Activated CD4-positive, alpha-beta T cell treated with anti-CD3 and anti-CD28 coated beads, Interleukin-2, amount 50 U/mL, for 1 hour (primary cell): ENCODE measurements around the gene CWF19L1.

Experiments
- DNase-seq: peaks from one replicate; pipeline ENCODE4 v3.0.0-alpha.2; 2020

Gene CWF19L1

GRCh38 chr10:100248820-100249219, 18.6 kb downstream of the CWF19L1 start:
- DNase-seq, result no peak

DNA sequence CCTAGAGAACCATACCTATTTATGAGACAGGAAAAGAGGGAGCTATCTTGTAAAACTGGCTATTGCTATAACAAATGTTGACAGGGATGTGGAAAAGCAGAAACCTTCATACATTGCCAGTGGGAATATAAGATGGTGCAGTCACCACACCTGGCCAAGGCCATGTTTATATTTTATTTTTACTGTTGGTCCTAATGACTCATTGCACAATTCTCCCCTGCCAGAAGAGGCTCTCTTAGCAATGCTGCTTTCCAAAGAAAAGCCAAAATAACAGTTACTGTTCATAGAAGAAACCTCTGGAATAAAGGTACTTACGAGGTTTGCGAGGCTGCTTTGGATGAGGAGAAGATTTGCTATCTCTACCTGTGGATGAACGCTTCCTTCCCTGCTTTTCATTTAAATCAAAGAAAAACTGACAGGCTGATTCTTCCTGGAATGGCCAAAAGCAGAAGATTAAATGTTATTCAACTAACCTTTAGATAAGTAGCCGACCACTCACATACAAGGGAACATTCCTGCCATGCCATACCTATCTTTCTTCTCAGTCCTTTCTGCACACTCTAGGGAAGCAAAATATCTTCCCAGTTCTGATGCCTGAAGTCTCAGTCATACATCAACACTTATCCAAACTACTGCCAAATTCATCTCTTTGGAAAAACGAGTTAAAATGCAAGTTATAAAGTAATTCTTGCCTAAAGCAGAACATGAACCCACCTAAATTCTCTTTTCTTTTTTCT, 21.8 kb downstream of the CWF19L1 start:
- DNase-seq, result no peak

DNA sequence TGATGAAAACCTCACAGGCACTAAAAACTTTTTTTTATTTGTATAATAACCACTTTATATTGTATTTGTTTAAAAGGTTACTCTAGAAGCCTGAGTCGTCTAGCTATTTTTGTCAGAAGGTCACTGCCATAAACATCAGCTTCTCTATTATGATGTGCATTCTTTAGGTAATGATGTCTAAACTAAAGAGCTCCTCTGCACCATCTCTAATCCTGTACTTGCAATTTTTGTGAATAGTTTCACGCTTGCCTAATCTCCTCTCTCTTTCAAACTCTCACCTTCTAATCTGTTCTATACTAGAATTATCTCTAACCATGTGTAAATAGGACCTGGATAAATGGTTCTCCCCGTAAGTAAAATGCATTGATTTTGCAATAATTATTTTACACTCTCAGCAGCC, 27.6 kb downstream of the CWF19L1 start:
- DNase-seq, result no peak

GRCh38 chr10:100238429-100238828, 29.0 kb downstream of the CWF19L1 start:
- no peak for DNase-seq

GRCh38 chr10:100232101-100232500, 35.3 kb downstream of the CWF19L1 start:
- DNase-seq, result no peak

DNA sequence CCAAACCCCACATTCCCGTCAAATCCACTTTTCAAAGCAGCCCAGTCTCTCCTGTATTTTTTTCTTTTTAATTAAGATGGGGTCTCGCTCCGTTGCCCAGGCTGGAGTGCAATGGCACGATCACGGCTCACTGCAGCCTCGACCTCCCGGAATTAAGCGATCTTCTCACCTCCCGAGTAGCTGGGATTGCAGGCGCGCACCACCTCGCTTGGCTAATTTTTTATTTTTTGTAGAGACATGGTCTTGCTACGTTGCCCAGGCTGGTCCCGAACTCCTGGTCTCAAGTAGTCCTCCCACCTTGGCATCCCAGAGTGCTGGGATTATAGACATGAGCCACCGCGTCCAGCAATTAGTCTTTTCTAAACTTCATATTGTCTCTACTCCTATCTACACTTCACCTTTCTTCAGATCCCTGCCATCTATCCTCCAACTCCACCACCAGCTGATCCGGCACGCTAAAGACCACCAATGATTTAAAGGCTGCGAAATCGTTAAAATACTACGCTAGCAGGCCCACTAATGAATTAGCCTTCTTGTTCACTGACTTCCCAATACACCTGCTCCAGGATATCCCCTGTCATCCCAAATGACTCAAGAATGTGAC, 37.5 kb downstream of the CWF19L1 start:
- DNase-seq, result no peak

DNA sequence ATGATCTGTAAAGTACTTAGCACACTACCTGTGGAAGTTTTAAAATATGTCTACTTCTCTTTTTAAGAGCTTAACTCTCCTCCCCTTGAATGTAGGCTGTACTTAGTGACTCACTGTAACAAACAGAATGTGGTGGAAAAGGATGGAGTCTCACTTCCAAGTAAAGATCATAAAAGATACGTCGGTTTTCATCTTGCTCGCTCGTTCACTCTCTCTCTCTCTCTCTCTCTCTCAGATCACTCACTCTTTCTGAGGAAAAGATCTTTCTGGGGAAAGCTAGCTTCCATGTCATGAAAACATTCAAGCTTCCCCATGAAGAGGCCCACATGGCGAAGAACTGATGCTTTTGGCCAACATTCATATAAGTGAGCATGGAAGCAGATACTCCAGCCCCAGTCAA, 43.6 kb downstream of the CWF19L1 start:
- no peak for DNase-seq

GRCh38 chr10:100222529-100222928, 44.9 kb downstream of the CWF19L1 start:
- no peak for DNase-seq

DNA sequence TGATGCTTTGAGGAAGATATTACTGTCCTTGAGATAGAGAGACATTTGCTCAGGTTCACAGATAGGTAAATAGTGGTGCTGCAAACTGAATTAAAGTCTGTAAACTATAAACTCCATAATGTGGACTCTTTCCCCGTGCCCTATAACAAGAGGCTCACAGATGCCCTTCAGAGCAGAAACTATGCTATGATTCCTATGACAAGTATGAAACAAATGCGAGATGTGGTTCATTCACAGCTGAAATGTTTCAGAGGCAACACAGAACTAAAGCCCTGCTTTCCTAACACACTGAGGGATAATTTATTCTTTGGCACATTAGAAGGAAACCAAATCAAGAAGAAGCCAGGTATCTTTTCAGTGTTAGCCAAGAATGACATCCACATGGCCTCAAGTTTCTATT, 51.4 kb downstream of the CWF19L1 start:
- no peak for DNase-seq

DNA sequence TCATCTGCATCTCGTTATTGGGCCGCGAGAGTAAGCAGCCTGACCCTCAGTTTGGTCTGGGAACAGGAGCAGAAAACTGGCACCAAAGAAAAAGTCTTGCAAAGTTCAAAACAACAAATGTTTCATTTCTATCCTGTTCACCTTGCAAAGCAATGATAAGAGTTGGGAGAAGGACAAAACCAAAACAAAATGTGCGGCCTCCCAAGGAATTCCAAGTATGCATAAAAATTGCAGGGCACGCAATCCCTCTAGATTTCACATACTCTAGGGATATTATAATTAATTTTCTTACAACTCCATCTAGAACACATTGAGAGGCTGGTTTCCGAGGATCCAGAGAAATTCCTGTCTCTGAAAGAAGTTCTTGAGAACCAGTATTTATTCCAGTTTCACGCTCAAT, 58.1 kb downstream of the CWF19L1 start:
- DNase-seq, result no peak

GRCh38 chr10:100208276-100208675, 59.2 kb downstream of the CWF19L1 start:
- DNase-seq, result no peak

DNA sequence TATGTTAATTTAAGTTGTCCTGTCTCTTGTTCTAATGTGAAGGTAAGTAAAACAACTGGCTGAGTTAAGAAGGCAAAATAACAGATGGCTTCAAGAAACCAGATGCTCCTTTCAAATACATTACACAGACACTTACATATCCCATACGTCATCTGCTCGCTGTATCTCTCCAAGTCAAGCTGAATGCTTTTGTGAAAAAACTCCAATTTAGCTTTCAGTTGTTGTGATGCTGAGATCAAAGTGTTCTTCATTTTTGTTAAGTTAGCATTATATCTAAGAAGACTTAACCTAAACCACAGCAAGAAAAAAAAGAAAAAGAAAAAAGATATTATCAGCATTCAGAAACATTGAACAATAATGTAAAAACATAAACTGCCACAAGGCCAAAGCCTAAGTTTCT, 63.1 kb downstream of the CWF19L1 start:
- DNase-seq, result no peak

DNA sequence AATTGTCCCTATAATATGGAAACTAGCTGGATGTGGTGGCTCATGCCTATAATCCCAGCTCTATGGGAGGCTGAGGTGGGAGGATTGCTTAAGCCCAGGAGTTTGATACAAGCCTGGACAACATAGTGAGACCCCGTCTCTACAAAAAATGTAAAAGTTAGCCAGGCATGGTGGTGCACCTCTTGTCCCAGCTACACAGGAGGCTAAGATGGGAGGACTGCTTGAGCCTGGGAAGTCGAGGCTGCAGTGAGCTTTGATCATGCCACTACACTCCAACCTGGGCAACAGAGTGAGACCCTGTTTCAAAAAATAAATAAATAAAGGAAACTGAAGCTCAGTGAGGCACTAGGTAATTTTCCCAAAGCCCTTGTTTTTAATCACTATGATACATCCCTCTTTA, 65.9 kb downstream of the CWF19L1 start:
- no peak for DNase-seq

DNA sequence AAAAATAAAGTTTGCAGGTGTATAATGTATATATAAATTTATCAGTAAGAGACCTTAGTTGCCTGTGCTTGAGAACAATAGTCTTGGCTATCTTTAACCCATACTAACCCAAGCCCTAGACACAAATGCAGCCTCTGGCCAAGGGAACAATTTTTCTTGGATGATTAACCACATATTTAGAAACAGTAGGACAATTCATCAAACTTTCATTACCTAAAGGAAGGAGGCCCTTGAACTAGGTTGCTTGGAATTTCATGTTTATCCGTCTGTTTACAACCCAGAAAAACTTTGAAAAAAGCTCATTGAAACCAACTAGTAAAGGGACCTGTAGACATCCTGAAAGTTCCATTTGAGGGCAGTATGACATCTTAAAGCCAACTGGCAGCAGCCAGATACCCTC, 72.7 kb downstream of the CWF19L1 start:
- DNase-seq, result no peak

- DNase-seq, result no peak
Observed at GRCh38 chr10:100192350-100192749, 75.1 kb downstream of the CWF19L1 start.

DNA sequence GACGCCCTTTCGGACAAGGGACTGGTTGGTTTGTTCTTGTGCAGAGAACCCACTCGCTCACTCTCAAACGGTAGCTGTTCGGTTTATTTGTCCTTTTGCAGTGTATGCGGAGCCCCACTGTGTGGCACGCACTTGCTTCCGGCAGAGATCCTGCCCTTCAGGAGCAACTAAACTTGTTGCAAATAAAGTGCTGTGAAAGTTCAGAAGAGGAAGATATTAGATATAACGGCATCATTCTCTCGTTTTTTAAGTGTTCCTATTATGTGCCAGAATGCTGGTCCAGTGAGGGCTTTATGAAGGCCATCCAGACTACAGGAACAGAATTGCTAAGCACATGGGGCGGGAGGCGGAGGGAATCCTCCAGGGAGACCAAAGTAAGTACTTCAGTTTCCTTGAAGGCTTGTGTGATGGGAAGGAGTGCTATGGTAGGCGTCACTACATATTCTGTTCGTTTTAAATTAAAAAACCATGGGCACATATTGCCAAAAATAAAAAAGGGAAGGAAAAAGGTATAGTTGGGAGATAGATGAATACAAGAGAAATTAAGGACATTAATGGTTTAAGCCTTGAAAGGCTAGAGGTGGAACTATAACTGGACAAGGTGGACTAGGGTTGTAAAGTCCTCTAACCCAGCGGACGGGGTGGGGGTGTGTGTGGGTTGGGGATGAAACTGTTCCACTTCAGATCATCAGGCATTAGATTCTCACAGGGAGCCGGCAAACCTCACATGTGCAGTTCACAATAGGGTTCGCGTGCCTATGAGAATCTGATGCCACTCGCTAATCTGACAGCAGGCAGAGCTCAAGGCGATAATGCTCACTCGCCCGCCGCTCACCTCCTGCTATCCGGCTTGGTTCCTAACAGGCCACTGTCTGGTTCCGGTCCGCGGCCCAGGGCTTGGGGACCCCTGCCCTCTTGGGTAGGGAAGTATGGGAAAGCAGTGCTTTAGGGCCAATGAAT, 80.9 kb downstream of the CWF19L1 start:
- DNase-seq, result no peak

DNA sequence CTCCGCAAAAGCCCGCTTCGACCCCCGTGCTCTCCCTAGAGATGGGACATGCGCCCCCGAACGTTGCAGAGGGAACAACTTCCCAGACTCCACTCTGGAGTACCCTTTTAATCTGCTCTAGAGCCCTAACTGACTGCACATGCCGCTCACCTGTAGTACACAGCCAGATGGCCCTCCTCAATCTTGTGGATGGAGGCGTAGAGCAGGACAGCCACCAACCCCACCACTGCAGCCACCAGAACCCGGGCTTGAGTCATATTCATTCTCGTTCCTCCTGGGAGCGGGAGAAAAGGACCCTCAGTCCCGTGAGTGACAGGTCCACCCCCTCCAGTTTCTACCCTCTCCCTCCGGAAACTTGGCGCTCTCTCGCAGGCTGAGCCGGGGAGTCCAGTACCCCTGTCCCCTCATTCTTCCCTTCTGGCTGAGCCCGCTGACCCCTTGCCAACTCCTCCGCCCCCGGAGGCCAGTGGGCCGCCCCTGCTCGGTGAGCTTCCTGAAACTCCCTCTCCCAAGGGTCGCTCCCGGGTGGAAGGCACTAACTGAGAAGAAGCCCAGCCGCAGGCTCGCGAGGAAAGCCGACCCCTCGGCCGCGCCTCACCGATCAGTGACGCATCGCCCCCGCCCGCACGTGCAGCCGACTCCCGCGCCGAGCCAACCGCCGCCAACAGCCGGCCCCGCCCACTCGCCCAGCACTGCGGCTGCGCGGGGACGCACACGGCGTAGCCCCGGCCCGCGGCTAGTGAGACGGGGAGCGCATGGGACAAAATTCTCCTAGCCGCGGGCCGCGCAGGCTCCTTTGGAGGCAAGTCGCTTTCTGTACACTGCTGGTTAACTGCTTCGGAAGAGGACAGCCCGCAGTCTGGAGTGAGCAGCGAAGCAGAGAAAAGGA, 81.8 kb downstream of the CWF19L1 start, which contains the start of gene ERLIN1:
Gene ERLIN1 (minus strand): TSS at position 666 of the 889 bp plus-strand sequence. CDS start 403 bp downstream, at position 263.
- DNase-seq, result peak; percentile 92

- DNase-seq, result no peak
Observed at GRCh38 chr10:100184840-100185239, 82.6 kb downstream of the CWF19L1 start.

DNA sequence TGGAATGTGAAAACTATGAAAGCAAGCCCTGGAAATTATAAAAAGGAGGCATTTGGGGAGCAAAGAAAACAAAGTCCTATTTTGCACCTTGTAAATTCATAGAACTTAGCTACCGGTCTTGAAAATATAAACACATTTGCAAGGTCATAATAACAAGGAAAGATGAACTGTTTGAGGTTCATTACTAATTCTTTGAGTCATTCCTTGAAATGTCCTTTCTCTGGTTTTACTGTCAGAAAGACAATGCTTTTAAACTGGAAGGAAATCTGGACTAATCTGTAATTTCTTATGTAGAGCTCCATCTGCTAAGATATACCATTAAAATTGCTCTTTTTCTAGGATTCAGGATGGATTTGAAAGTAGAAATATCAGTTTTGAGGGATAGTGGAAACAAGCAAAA, 83.0 kb downstream of the CWF19L1 start:
- DNase-seq, result no peak

GRCh38 chr10:100183481-100183880, 84.0 kb downstream of the CWF19L1 start:
- DNase-seq, result no peak

- no peak for DNase-seq
Observed at GRCh38 chr10:100182908-100183307, 84.5 kb downstream of the CWF19L1 start.
